ENCODE data around the gene COLGALT1.

The COLGALT1 gene

GRCh38 chr19:17623224-17623935 lies 67.9 kb downstream of the COLGALT1 start:
- no peak for DNase-seq (ENCODE audit: low read depth)

GRCh38 chr19:17624314-17624991 lies 69.0 kb downstream of the COLGALT1 start:
- DNase-seq (ENCODE audit: low read depth) = no peak

- DNase-seq (ENCODE audit: low read depth) = no peak
Measured at GRCh38 chr19:17625043-17625442, 69.6 kb downstream of the COLGALT1 start.

GRCh38 chr19:17625980-17626379 lies 70.5 kb downstream of the COLGALT1 start:
- DNase-seq (ENCODE audit: low read depth) = no peak

- no peak for DNase-seq (ENCODE audit: low read depth)
Measured at GRCh38 chr19:17626456-17627015, 71.1 kb downstream of the COLGALT1 start.

GRCh38 chr19:17627161-17627560 lies 71.7 kb downstream of the COLGALT1 start:
- no peak for DNase-seq (ENCODE audit: low read depth)

GRCh38 chr19:17627921-17628320 lies 72.5 kb downstream of the COLGALT1 start:
- DNase-seq (ENCODE audit: low read depth) = no peak

- DNase-seq (ENCODE audit: low read depth) = no peak
Measured at GRCh38 chr19:17629760-17630159, 74.3 kb downstream of the COLGALT1 start.

- DNase-seq (ENCODE audit: low read depth) = no peak
Measured at GRCh38 chr19:17632577-17632976, 77.1 kb downstream of the COLGALT1 start.
